Measurements from ENCODE around the gene ASTE1. TPM values are rescaled to one million over a fixed set of nuclear protein-coding genes. Genes with fewer than 3 reads are reported as not detected.

The ASTE1 gene
- total RNA-seq, 1 experiment from 2014 or later: 2.9 TPM

DNA sequence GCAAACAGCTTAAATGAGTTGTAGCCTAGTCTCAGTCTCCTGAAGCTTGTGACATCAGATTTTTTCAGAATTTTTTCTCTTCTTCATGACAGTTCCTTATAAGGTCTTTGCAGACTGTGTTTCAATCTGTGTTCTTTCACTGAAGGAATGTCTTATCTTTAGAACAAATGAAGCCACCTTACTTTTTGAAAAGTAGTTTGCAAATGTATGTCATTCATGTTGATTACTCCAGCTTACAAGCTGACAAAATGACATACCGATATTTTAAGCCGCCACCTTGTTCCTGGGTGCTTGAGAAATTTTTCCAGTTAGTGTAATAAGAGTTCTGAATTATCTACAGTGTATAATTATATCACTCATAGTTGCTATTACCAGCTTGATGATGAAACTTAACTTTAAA, 57.0 kb downstream of the ASTE1 start:
- intact Hi-C loops (cut with micrococcal nuclease): loop anchor here (5.0 kb wide), 1 partner anchor 48 kb away; no protein-coding TSS in a partner anchor
- Histone ChIP-seq H3K4me2 (ENCODE audit: low read length) (no peak overlapping the region), H3K9me2 (replicated peaks; ENCODE audit: low read length) (no peaks in the 10 kb centered on the region), H4K20me1 (ENCODE audit: low read length) (no peaks in the 10 kb centered on the region), H2AFZ (ENCODE audit: low read length) (no peak overlapping the region), H3K4me1 (ENCODE audit: insufficient read depth, low read length) (peaks cover 17% of the 10 kb centered on the region), H3K36me3 (ENCODE audit: low read depth, low read length) (peaks cover 3% of the 10 kb centered on the region), H3K27ac (ENCODE audit: low read length) (no peak overlapping the region), H3K79me2 (ENCODE audit: low read length) (no peaks in the 10 kb centered on the region), H3K9me3 (ENCODE audit: low read length) (no peaks in the 10 kb centered on the region), H3K4me3 (ENCODE audit: low read length) (no peak overlapping the region), H3F3A (ENCODE audit: low read length, unreplicated experiment) (no peaks in the 10 kb centered on the region), H3K27me3 (ENCODE audit: low read length) (no peaks in the 10 kb centered on the region), H3K9ac (ENCODE audit: low read length) (no peak overlapping the region)
- ChIA-PET CTCF (no interaction called here), POLR2A (ENCODE audit: unreplicated experiment) (no interaction called here)
- TF ChIP-seq EZH2phosphoT487 (IDR thresholded peaks at IDR 0.05; ENCODE audit: borderline replicate concordance, low read length): no peak
- TF ChIP-seq EZH2 (IDR thresholded peaks at IDR 0.05; ENCODE audit: low read length, unreplicated experiment): no peak
- TF ChIP-seq, protein P1, sequence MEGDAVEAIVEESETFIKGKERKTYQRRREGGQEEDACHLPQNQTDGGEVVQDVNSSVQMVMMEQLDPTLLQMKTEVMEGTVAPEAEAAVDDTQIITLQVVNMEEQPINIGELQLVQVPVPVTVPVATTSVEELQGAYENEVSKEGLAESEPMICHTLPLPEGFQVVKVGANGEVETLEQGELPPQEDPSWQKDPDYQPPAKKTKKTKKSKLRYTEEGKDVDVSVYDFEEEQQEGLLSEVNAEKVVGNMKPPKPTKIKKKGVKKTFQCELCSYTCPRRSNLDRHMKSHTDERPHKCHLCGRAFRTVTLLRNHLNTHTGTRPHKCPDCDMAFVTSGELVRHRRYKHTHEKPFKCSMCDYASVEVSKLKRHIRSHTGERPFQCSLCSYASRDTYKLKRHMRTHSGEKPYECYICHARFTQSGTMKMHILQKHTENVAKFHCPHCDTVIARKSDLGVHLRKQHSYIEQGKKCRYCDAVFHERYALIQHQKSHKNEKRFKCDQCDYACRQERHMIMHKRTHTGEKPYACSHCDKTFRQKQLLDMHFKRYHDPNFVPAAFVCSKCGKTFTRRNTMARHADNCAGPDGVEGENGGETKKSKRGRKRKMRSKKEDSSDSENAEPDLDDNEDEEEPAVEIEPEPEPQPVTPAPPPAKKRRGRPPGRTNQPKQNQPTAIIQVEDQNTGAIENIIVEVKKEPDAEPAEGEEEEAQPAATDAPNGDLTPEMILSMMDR (conservative IDR thresholded peaks at IDR 0.05; ENCODE audit: low read depth, low read length): no peak
- no TSS peak for BruUV-seq (replicated peaks)
- ATAC-seq (no peak), DNase-seq (no peak)

DNA sequence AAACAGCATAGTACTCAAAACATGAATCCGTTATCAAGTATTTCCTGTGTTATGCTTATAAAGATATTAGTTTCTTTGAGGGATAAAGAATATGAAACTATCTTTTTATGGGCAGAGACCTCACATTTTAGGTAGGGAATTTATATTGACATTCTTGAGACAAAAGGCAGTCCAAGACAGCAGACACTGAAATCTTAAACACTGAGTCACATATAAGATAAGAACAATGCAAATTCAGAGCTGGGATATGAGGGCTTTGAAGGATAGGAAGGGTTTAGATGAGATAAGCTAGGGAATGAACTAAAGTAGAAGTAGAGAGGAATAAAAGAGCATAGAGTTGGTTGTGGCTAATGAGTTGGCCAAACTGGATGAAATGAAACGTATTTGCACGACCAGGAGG, 58.4 kb downstream of the ASTE1 start:
- DNase-seq (peak; percentile 16), ATAC-seq (no peak)
- no peaks in the 10 kb centered on the region for H3K79me2 ChIP-seq (ENCODE audit: low read length)
- no peaks in the 10 kb centered on the region for H4K20me1 ChIP-seq (ENCODE audit: low read length)
- no peaks in the 10 kb centered on the region for H3K9me2 ChIP-seq (replicated peaks; ENCODE audit: low read length)
- TF ChIP-seq, protein P1 (conservative IDR thresholded peaks at IDR 0.05; ENCODE audit: low read depth, low read length): no peak
- TF ChIP-seq EZH2 (IDR thresholded peaks at IDR 0.05; ENCODE audit: low read length, unreplicated experiment) (no peak), EZH2phosphoT487 (IDR thresholded peaks at IDR 0.05; ENCODE audit: borderline replicate concordance, low read length) (no peak)
- no peak overlapping the region for H3K4me2 ChIP-seq (ENCODE audit: low read length)
- ChIA-PET POLR2A (ENCODE audit: unreplicated experiment) (no interaction called here), CTCF (no interaction called here)
- no peaks in the 10 kb centered on the region for H3K9me3 ChIP-seq (ENCODE audit: low read length)
- intact Hi-C loops (cut with micrococcal nuclease): no loop called here
- H3K4me1 ChIP-seq (ENCODE audit: insufficient read depth, low read length): peaks cover 29% of the 10 kb centered on the region
- no peak overlapping the region for H3K4me3 ChIP-seq (ENCODE audit: low read length)
- H3K9ac ChIP-seq (ENCODE audit: low read length): no peak overlapping the region
- no peak overlapping the region for H3K27ac ChIP-seq (ENCODE audit: low read length)
- no peaks in the 10 kb centered on the region for H3K27me3 ChIP-seq (ENCODE audit: low read length)
- no peaks in the 10 kb centered on the region for H3F3A ChIP-seq (ENCODE audit: low read length, unreplicated experiment)
- BruUV-seq (replicated peaks): no TSS peak
- H2AFZ ChIP-seq (ENCODE audit: low read length): no peak overlapping the region
- peaks cover 3% of the 10 kb centered on the region for H3K36me3 ChIP-seq (ENCODE audit: low read depth, low read length)

DNA sequence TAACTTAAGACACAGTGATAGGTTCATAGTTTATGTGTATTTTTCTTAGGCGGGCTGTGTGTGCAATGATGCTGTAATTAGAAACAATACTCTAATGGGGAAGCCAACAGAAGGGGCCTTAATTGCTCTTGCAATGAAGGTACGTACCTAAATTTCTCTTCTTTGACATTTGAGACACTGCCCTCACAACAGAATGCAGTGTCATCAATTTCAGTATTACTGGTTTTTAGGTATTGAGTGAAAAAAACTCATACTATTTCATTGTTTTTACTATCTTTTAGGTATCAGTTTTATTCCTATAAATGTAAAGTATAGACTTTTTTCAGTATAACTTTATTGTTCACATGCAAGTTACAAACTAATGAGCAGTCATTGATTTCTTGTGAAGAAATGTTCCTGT, 59.3 kb downstream of the ASTE1 start:
- no TSS peak for BruUV-seq (replicated peaks)
- peaks cover 35% of the 10 kb centered on the region for H3K4me1 ChIP-seq (ENCODE audit: insufficient read depth, low read length)
- no peaks in the 10 kb centered on the region for H3K79me2 ChIP-seq (ENCODE audit: low read length)
- H3F3A ChIP-seq (ENCODE audit: low read length, unreplicated experiment): no peaks in the 10 kb centered on the region
- no peaks in the 10 kb centered on the region for H4K20me1 ChIP-seq (ENCODE audit: low read length)
- no peak for DNase-seq
- no peak overlapping the region for H3K4me3 ChIP-seq (ENCODE audit: low read length)
- intact Hi-C loops (cut with micrococcal nuclease): no loop called here
- H3K36me3 ChIP-seq (ENCODE audit: low read depth, low read length): peaks cover 3% of the 10 kb centered on the region
- no peak overlapping the region for H2AFZ ChIP-seq (ENCODE audit: low read length)
- H3K27ac ChIP-seq (ENCODE audit: low read length): no peak overlapping the region
- ChIA-PET CTCF (no interaction called here), POLR2A (ENCODE audit: unreplicated experiment) (no interaction called here)
- H3K9me3 ChIP-seq (ENCODE audit: low read length): no peaks in the 10 kb centered on the region
- H3K4me2 ChIP-seq (ENCODE audit: low read length): no peak overlapping the region
- no peaks in the 10 kb centered on the region for H3K27me3 ChIP-seq (ENCODE audit: low read length)
- no peaks in the 10 kb centered on the region for H3K9me2 ChIP-seq (replicated peaks; ENCODE audit: low read length)
- TF ChIP-seq, protein P1 (conservative IDR thresholded peaks at IDR 0.05; ENCODE audit: low read depth, low read length): no peak
- TF ChIP-seq EZH2phosphoT487 (IDR thresholded peaks at IDR 0.05; ENCODE audit: borderline replicate concordance, low read length): no peak
- no peak for TF ChIP-seq EZH2 (IDR thresholded peaks at IDR 0.05; ENCODE audit: low read length, unreplicated experiment)
- ATAC-seq: no peak
- H3K9ac ChIP-seq (ENCODE audit: low read length): no peak overlapping the region

Measured in PC-3 (cell line).